Sigmoid colon (tissue), 7 donors: ENCODE measurements around the gene CCDC8. TPM values are rescaled to one million over a fixed set of nuclear protein-coding genes. Genes with fewer than 3 reads are reported as not detected.
"Not testable (repeated sequence)": the region's sequence is repeated elsewhere in the genome, so short reads cannot be mapped to it uniquely, and the experiment has no call there.

Source experiments
- DNase-seq: peaks from one replicate; pipeline ENCODE4 v3.0.0-alpha.2; 2019
- H3K27ac ChIP-seq, 4 donors: fragments of 200-600 bp; sonication (generic); one replicate each; pipeline ENCODE4 v1.5.1; 2016 to 2019; ENCODE audit warnings: mild to moderate bottlenecking in 1 of 4
- H3K27me3 ChIP-seq, 3 donors: fragments of 200-600 bp; sonication (generic); one replicate each; pipeline ENCODE4 v1.5.1; 2019; ENCODE audit warnings: mild to moderate bottlenecking in 1 of 3
- H3K36me3 ChIP-seq, 4 donors: fragments of 200-600 bp; sonication (generic); one replicate each; pipeline ENCODE4 v1.5.1; 2016 to 2019
- H3K4me1 ChIP-seq, 4 donors: fragments of 200-600 bp; sonication (generic); one replicate each; pipeline ENCODE4 v1.5.1; 2017 to 2019
- H3K4me3 ChIP-seq, 4 donors: fragments of 200-600 bp; sonication (generic); one replicate each; pipeline ENCODE4 v1.5.1; 2017 to 2019; ENCODE audit warnings: mild to moderate bottlenecking in 2 of 4, moderate library complexity in 1 of 4
- H3K9me3 ChIP-seq, 4 donors: fragments of 200-600 bp in 3 of 4; sonication (generic) in 3 of 4; one replicate each; pipeline versions ENCODE4 v1.5.1 to v1.6.1; 2013 to 2019
- EP300 ChIP-seq, 4 donors: sonication (generic); formaldehyde crosslinking; IDR thresholded peaks; one replicate each; pipeline ENCODE4 v1.6.1; 2017; ENCODE audit warnings: antibody characterized with exemption in 4 of 4
- POLR2A ChIP-seq, 2 donors: fragments of 450-650 bp; IDR thresholded peaks; one replicate each; pipeline ENCODE4 v1.6.1; 2016; ENCODE audit warnings: antibody characterized with exemption in 2 of 2, mild to moderate bottlenecking in 2 of 2, moderate library complexity in 2 of 2
- POLR2AphosphoS5 ChIP-seq, 4 donors: sonication (generic); formaldehyde crosslinking; IDR thresholded peaks; one replicate each; pipeline ENCODE4 v1.6.1; 2017; ENCODE audit warnings: antibody characterized with exemption in 4 of 4
- WGBS, 2 donors: extraction: QIAGEN DNeasy Blood & Tissue Kit; methylation state at CpG; one replicate each; pipeline ENCODE4 v1.1.7; 2013; 5-methylcytosine and 5-hydroxymethylcytosine counted together
- intact Hi-C: fragments of 100-400 bp; cut with DNase I; formaldehyde crosslinking; loops from one replicate; pipeline ENCODE4 v1.15.1; 2023
- polyA plus RNA-seq, 3 donors: library from polyadenylated mRNA; stranded (reverse); fragments of 200-250 nt; gene quantifications; one replicate each; pipeline ENCODE4 v1.2.3, GENCODE V29; 2013
- total RNA-seq, 4 donors: library from RNA; depleted of rRNA; stranded (reverse); fragments of >200 nt; gene quantifications; one replicate each; pipeline ENCODE4 v1.1.0, GENCODE V29; 2016
- TF ChIP-seq, protein P1 (sequence below), 4 experiments: fragments of 450-650 bp in 3 of 4; fragments of 200-600 bp in 1 of 4; IDR thresholded peaks; one replicate each; pipeline ENCODE4 v1.5.1; 2016 to 2019; ENCODE audit warnings: antibody characterized with exemption in 4 of 4, mild to moderate bottlenecking in 3 of 4, moderate library complexity in 2 of 4
- donor health status: healthy with polysubstance abuse.
- donor health status: Bipolar disorder and iron deficiency.
- donor health status: healthy.

The CCDC8 gene
- total and polyA plus RNA-seq, 7 donors, result 0.69 to 6.1 (median 3.5) TPM

DNA sequence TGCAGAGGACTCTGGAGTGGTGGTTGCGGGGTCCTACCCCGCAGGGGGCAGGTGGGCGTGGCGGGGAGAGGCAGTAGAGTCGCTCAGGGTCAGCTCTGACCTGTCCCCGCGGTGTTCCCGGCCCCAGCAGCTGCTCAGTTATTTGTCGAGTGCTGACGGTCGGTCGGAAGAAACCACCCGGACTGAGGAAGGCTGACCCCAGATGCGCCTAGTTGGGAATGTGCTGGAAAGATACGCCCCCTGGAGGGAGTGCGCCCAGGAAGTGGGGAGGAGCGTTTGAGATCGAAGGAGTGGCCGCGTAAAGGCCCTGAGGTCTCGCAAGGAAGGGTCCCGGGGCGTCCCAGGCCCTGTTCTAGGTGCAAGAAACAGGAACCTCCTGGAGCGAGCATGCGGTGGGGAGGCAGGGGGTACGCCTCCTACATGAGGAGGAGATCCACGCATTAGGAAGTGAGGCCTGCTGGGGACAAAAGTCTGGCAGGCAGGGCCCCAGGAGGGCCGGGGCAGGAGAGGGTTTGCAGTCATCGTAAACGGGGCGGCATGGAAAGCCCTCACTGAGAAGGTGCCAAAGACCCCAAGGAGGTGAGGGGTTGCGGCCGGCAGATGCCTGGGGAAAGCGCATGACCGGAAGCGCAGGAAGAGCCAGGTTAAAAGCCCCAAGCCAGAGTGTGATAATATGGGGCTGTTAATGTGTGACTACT lies 9.2 kb downstream of the CCDC8 start:
- WGBS, 2 donors, result 1 to 4% methylated on average over 36 of the region's 36 CpGs
- peak; percentile 82 for DNase-seq
- TF ChIP-seq EP300 (IDR thresholded peaks at IDR 0.05), result no peak
- TF ChIP-seq, protein P1, sequence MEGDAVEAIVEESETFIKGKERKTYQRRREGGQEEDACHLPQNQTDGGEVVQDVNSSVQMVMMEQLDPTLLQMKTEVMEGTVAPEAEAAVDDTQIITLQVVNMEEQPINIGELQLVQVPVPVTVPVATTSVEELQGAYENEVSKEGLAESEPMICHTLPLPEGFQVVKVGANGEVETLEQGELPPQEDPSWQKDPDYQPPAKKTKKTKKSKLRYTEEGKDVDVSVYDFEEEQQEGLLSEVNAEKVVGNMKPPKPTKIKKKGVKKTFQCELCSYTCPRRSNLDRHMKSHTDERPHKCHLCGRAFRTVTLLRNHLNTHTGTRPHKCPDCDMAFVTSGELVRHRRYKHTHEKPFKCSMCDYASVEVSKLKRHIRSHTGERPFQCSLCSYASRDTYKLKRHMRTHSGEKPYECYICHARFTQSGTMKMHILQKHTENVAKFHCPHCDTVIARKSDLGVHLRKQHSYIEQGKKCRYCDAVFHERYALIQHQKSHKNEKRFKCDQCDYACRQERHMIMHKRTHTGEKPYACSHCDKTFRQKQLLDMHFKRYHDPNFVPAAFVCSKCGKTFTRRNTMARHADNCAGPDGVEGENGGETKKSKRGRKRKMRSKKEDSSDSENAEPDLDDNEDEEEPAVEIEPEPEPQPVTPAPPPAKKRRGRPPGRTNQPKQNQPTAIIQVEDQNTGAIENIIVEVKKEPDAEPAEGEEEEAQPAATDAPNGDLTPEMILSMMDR (IDR thresholded peaks at IDR 0.05), result peak in 1 of 4 experiments; percentile 13
- TF ChIP-seq POLR2AphosphoS5 (IDR thresholded peaks at IDR 0.05), result peak in 2 of 4 donors; percentile 21 to 24
- Histone ChIP-seq H3K27ac (peak overlapping the region; percentile 23 to 70 (median 60)), H3K36me3 (no peaks in the 10 kb centered on the region), H3K27me3 (peaks cover 14 to 77% (median 69%) of the 10 kb centered on the region in 3 donors), H3K4me1 (peaks cover 0 to 30% (median 23%) of the 10 kb centered on the region in 4 donors), H3K4me3 (peak overlapping the region; percentile 4 to 41 (median 29)), H3K9me3 (no peaks in the 10 kb centered on the region)
- intact Hi-C loops, result no loop called here

DNA sequence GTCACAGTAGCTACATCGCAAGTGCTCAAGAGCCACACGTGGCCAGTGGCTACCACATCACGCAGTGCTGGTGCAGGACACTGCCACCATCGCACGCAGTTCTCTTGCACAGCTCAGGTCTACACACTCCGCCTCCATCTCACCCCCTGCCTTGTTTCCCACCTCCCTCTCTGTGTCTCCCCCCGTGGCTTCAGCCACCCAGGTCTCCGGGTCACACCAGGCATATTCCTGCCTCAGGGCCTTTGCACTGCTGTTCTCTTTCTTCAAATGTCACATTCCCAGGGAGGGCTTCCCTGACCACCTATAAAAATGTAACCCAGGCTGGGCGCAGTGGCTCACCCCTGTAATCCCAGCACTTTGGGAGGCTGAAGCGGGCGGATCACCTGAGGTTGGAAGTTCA lies 10.6 kb downstream of the CCDC8 start:
- DNase-seq, result peak; percentile 40
- Histone ChIP-seq H3K9me3 (no peaks in the 10 kb centered on the region), H3K4me3 (no peak overlapping the region), H3K4me1 (peaks cover 0 to 20% (median 16%) of the 10 kb centered on the region in 4 donors), H3K27ac (no peak overlapping the region), H3K36me3 (no peaks in the 10 kb centered on the region), H3K27me3 (peaks cover 14 to 73% (median 65%) of the 10 kb centered on the region in 3 donors)
- no peak for TF ChIP-seq EP300 (IDR thresholded peaks at IDR 0.05)
- TF ChIP-seq POLR2AphosphoS5 (IDR thresholded peaks at IDR 0.05), result no peak
- TF ChIP-seq, protein P1 (IDR thresholded peaks at IDR 0.05), result no peak
- TF ChIP-seq POLR2A (IDR thresholded peaks at IDR 0.05), result no peak
- intact Hi-C loops, result no loop called here
- 90 to 91% methylated on average over 11 of the region's 11 CpGs for WGBS, 2 donors

- intact Hi-C loops, H3K27ac ChIP-seq, H3K4me1 ChIP-seq, H3K36me3 ChIP-seq, H3K9me3 ChIP-seq, H3K4me3 ChIP-seq: not testable (repeated sequence)
- H3K27me3 ChIP-seq, result peaks cover 0 to 29% (median 26%) of the 10 kb centered on the region in 3 donors
- DNase-seq, result peak; percentile 21
- 88 to 92% methylated on average over 14 of the region's 14 CpGs for WGBS, 2 donors
Observed at GRCh38 chr19:46397801-46398479, 15.4 kb downstream of the CCDC8 start.

- Histone ChIP-seq H3K4me3 (no peak overlapping the region), H3K36me3 (peaks cover 19 to 22% (median 21%) of the 10 kb centered on the region in 4 donors), H3K27me3 (peaks cover 0 to 9% (median 5%) of the 10 kb centered on the region in 3 donors), H3K27ac (no peak overlapping the region), H3K4me1 (peaks cover 0 to 6% (median 0%) of the 10 kb centered on the region in 4 donors), H3K9me3 (no peaks in the 10 kb centered on the region)
- no peak for TF ChIP-seq POLR2AphosphoS5 (IDR thresholded peaks at IDR 0.05)
- TF ChIP-seq, protein P1 (IDR thresholded peaks at IDR 0.05), result no peak
- TF ChIP-seq EP300 (IDR thresholded peaks at IDR 0.05), result no peak
- no peak for TF ChIP-seq POLR2A (IDR thresholded peaks at IDR 0.05)
- peak; percentile 39 for DNase-seq
- intact Hi-C loops, result loop anchor here (5.0 kb wide), 1 partner anchor 112 kb away; no protein-coding TSS in a partner anchor
- WGBS, 2 donors, result 87 to 92% methylated on average over 5 of the region's 5 CpGs
Observed at GRCh38 chr19:46394402-46394797, 19.0 kb downstream of the CCDC8 start.
